Measurements from ENCODE around the gene ACOT7. TPM values are rescaled to one million over a fixed set of nuclear protein-coding genes. Genes with fewer than 3 reads are reported as not detected.
A peak's percentile ranks its signal among the peaks of the same experiment; 100 is the strongest.

The ACOT7 gene
- total RNA-seq, 1 donor: 38.8 TPM

GRCh38 chr1:6273380-6273891 lies 120.1 kb downstream of the ACOT7 start:
- DNase-seq (ENCODE audit: low read depth in 2 of 3, low spot score in 2 of 3): no peak

- no peak for DNase-seq (ENCODE audit: low read depth in 2 of 3, low spot score in 2 of 3)
These were observed 120.7 kb downstream of the ACOT7 start for GRCh38 chr1:6272868-6273267.

- DNase-seq (ENCODE audit: low read depth in 2 of 3, low spot score in 2 of 3): no peak
These were observed 121.1 kb downstream of the ACOT7 start for GRCh38 chr1:6272452-6272851.

GRCh38 chr1:6271554-6271953 lies 122.0 kb downstream of the ACOT7 start:
- DNase-seq (ENCODE audit: low read depth in 2 of 3, low spot score in 2 of 3): no peak

GRCh38 chr1:6271006-6271405 lies 122.6 kb downstream of the ACOT7 start:
- DNase-seq (ENCODE audit: low read depth in 2 of 3, low spot score in 2 of 3): no peak

- DNase-seq (ENCODE audit: low read depth in 2 of 3, low spot score in 2 of 3): no peak
These were observed 123.2 kb downstream of the ACOT7 start for GRCh38 chr1:6270401-6270800.

- DNase-seq (ENCODE audit: low read depth in 2 of 3, low spot score in 2 of 3): no peak
These were observed 123.7 kb downstream of the ACOT7 start for GRCh38 chr1:6269720-6270400.

- DNase-seq (ENCODE audit: low read depth in 2 of 3, low spot score in 2 of 3): no peak
These were observed 124.3 kb downstream of the ACOT7 start for GRCh38 chr1:6269296-6269695.

- DNase-seq (ENCODE audit: low read depth in 2 of 3, low spot score in 2 of 3): no peak
These were observed 125.2 kb downstream of the ACOT7 start for GRCh38 chr1:6268415-6268814.

- DNase-seq (ENCODE audit: low read depth in 2 of 3, low spot score in 2 of 3): no peak
These were observed 125.8 kb downstream of the ACOT7 start for GRCh38 chr1:6267686-6268322.

- DNase-seq (ENCODE audit: low read depth in 2 of 3, low spot score in 2 of 3): no peak
These were observed 126.9 kb downstream of the ACOT7 start for GRCh38 chr1:6266641-6267040.

GRCh38 chr1:6265151-6265550 lies 128.4 kb downstream of the ACOT7 start:
- DNase-seq (ENCODE audit: low read depth in 2 of 3, low spot score in 2 of 3): no peak

GRCh38 chr1:6263716-6264115 lies 129.9 kb downstream of the ACOT7 start:
- no peak for DNase-seq (ENCODE audit: low read depth in 2 of 3, low spot score in 2 of 3)

GRCh38 chr1:6262555-6263420 lies 130.8 kb downstream of the ACOT7 start:
- no peak for DNase-seq (ENCODE audit: low read depth in 2 of 3, low spot score in 2 of 3)

- no peak for DNase-seq (ENCODE audit: low read depth in 2 of 3, low spot score in 2 of 3)
These were observed 132.0 kb downstream of the ACOT7 start for GRCh38 chr1:6261615-6261995.

GRCh38 chr1:6260961-6261614 lies 132.5 kb downstream of the ACOT7 start, which contains the start of gene GPR153:
Gene GPR153 (minus strand): TSS chr1:6261098. CDS start chr1:6254905, 6,193 bp downstream.
- DNase-seq (ENCODE audit: low read depth in 2 of 3, low spot score in 2 of 3): no peak

GRCh38 chr1:6260433-6260934 lies 133.1 kb downstream of the ACOT7 start:
- peak in 1 of 3 donors; percentile 22 for DNase-seq (ENCODE audit: low read depth in 2 of 3, low spot score in 2 of 3)

GRCh38 chr1:6259491-6260362 lies 133.8 kb downstream of the ACOT7 start:
- peak; percentile 52 to 86 (median 85) for DNase-seq (ENCODE audit: low read depth in 2 of 3, low spot score in 2 of 3)

- DNase-seq (ENCODE audit: low read depth in 2 of 3, low spot score in 2 of 3): no peak
These were observed 134.9 kb downstream of the ACOT7 start for GRCh38 chr1:6258675-6259074.
